Caco-2 (cell line): ENCODE results near the gene FPGS. TPM values are rescaled to one million over a fixed set of nuclear protein-coding genes. Genes with fewer than 3 reads are reported as not detected.

Experiments
- BruUV-seq: library from RNA; stranded (reverse); fragments of 400-500 nt; replicated peaks from 2 replicates; lab custom pipeline; 2021; lab: Mats Ljungman, UMichigan
- CTCF ChIA-PET: fragments of 300-600 bp; sonication (Branson Sonifier 250); formaldehyde crosslinking; loops from one replicate; lab custom pipeline; 2022; ENCODE audit warnings: antibody characterized with exemption; lab: Charles Lee
- POLR2A ChIA-PET: fragments of 300-600 bp; sonication (Branson Sonifier 250); formaldehyde crosslinking; loops from one replicate; lab custom pipeline; 2022; ENCODE audit warnings: antibody characterized with exemption; lab: Charles Lee
- DNase-seq, 2 experiments: peaks; one replicate each; pipeline versions ENCODE4 v3.0.0 to v3.0.0-alpha.2; 2020 to 2022
- H3K27me3 ChIP-seq: replicated peaks from 2 replicates; pipeline ENCODE4 v1.6.0; 2011; ENCODE audit warnings: low read length; ENCODE audit not compliant: control insufficient read depth, insufficient read depth
- H3K36me3 ChIP-seq: 2 replicates; pipeline ENCODE4 v1.5.1; 2011; ENCODE audit warnings: low read length; ENCODE audit not compliant: control insufficient read depth, insufficient read depth
- H3K4me1 ChIP-seq: fragments of 250-450 bp; sonication (Bioruptor Pico); 2 replicates; pipeline ENCODE4 v1.5.1; 2020; ENCODE audit warnings: mild to moderate bottlenecking
- H3K4me3 ChIP-seq: 2 replicates; pipeline ENCODE4 v1.5.1; 2011; ENCODE audit warnings: low read depth, mild to moderate bottlenecking, control low read depth, low read length
- H3K9me3 ChIP-seq: fragments of 250-450 bp; sonication (Bioruptor Pico); 2 replicates; pipeline ENCODE4 v1.5.1; 2020; ENCODE audit warnings: mild to moderate bottlenecking, moderate library complexity
- H3K27ac Mint-ChIP-seq: one replicate; pipeline ENCODE4 v1.8.0; 2022; ENCODE audit warnings: mixed read lengths; ENCODE audit not compliant: unreplicated experiment
- H3K27me3 Mint-ChIP-seq: one replicate; pipeline ENCODE4 v1.8.0; 2022; ENCODE audit warnings: mixed read lengths; ENCODE audit not compliant: insufficient read depth, unreplicated experiment
- H3K36me3 Mint-ChIP-seq: one replicate; pipeline ENCODE4 v1.8.0; 2022; ENCODE audit warnings: mild to moderate bottlenecking, mixed read lengths; ENCODE audit not compliant: insufficient read depth, unreplicated experiment
- H3K4me1 Mint-ChIP-seq: one replicate; pipeline ENCODE4 v1.8.0; 2022; ENCODE audit warnings: low read depth, mixed read lengths; ENCODE audit not compliant: unreplicated experiment
- H3K4me3 Mint-ChIP-seq: one replicate; pipeline ENCODE4 v1.8.0; 2022; ENCODE audit warnings: mild to moderate bottlenecking, moderate library complexity, mixed read lengths; ENCODE audit not compliant: unreplicated experiment
- H3K9me3 Mint-ChIP-seq: one replicate; pipeline ENCODE4 v1.8.0; 2022; ENCODE audit warnings: mixed read lengths; ENCODE audit not compliant: unreplicated experiment
- CTCF ChIP-seq, 2 experiments: fragments of 200-600 bp in 1 of 2; IDR thresholded peaks; 1 replicate in 1 of 2; 2 replicates in 1 of 2; pipeline versions ENCODE4 v1.5.1 to v1.8.0; 2011 to 2022; ENCODE audit warnings: antibody characterized with exemption in 1 of 2, control low read depth in 1 of 2, inconsistent platforms in 1 of 2, low read depth in 1 of 2, low read length in 1 of 2, mild to moderate bottlenecking in 1 of 2, moderate library complexity in 1 of 2; ENCODE audit not compliant: insufficient read depth in 1 of 2, severe bottlenecking in 1 of 2, unreplicated experiment in 1 of 2
- intact Hi-C: fragments of 100-400 bp; cut with micrococcal nuclease; formaldehyde crosslinking; loops from one replicate; pipeline ENCODE4 v1.10.0; 2022; ENCODE audit not compliant: unreplicated experiment
- total RNA-seq: library from RNA; stranded (reverse); gene quantifications from 2 replicates; pipeline ENCODE4 v1.2.3, GENCODE V29; 2022

Gene FPGS
- total RNA-seq, 1 experiment from 2014 or later = 54.4 TPM

GRCh38 chr9:127793093-127793708, 9.5 kb upstream of the FPGS start:
- Histone ChIP-seq H3K9me3 (no peaks in the 10 kb centered on the region), H3K36me3 (peaks cover 8% of the 10 kb centered on the region), H3K4me1 (peaks cover 6% of the 10 kb centered on the region), H3K4me3 (no peak overlapping the region), H3K27me3 (no peaks in the 10 kb centered on the region)
- H3K4me3 Mint-ChIP-seq = no peak overlapping the region
- CTCF ChIA-PET = interaction anchor here (0.5 to 1.0 kb wide), 3 partner anchors 59 to 252 kb away, joined by 3 to 5 read pairs (median 3); partner anchors contain the start of gene TOR2A
- no peak for TF ChIP-seq CTCF (IDR thresholded peaks at IDR 0.05; ENCODE audit: insufficient read depth in 1 of 2, low read depth in 1 of 2, low read length in 1 of 2, severe bottlenecking in 1 of 2, unreplicated experiment in 1 of 2)
- DNase-seq = no peak
- H3K9me3 Mint-ChIP-seq = no peaks in the 10 kb centered on the region
- peaks cover 83% of the 10 kb centered on the region for H3K36me3 Mint-ChIP-seq
- BruUV-seq = no TSS peak
- no peaks in the 10 kb centered on the region for H3K27me3 Mint-ChIP-seq
- H3K4me1 Mint-ChIP-seq = peaks cover under 1% of the 10 kb centered on the region
- POLR2A ChIA-PET = interaction anchor here (0.5 to 1.4 kb wide), 4 partner anchors 9 to 185 kb away, joined by 3 to 7 read pairs (median 5); no protein-coding TSS in a partner anchor
- no peak overlapping the region for H3K27ac Mint-ChIP-seq
- intact Hi-C loops = no loop called here

- H3K36me3 Mint-ChIP-seq = peaks cover 73% of the 10 kb centered on the region
- TF ChIP-seq CTCF (IDR thresholded peaks at IDR 0.05; ENCODE audit: insufficient read depth in 1 of 2, low read depth in 1 of 2, low read length in 1 of 2, severe bottlenecking in 1 of 2, unreplicated experiment in 1 of 2) = no peak
- H3K9me3 Mint-ChIP-seq = no peaks in the 10 kb centered on the region
- H3K27me3 ChIP-seq = no peaks in the 10 kb centered on the region
- intact Hi-C loops = no loop called here
- no peaks in the 10 kb centered on the region for H3K27me3 Mint-ChIP-seq
- CTCF ChIA-PET = no interaction called here
- H3K27ac Mint-ChIP-seq = no peak overlapping the region
- DNase-seq = no peak
- peaks cover 3% of the 10 kb centered on the region for H3K36me3 ChIP-seq
- H3K4me1 ChIP-seq = peaks cover 16% of the 10 kb centered on the region
- no peaks in the 10 kb centered on the region for H3K9me3 ChIP-seq
- POLR2A ChIA-PET = no interaction called here
- peaks cover 7% of the 10 kb centered on the region for H3K4me1 Mint-ChIP-seq
- no peak overlapping the region for H3K4me3 ChIP-seq
- H3K4me3 Mint-ChIP-seq = no peak overlapping the region
- BruUV-seq = no TSS peak
These were observed 8.5 kb upstream of the FPGS start for GRCh38 chr9:127794001-127794791.

- DNase-seq = no peak
- no peak for TF ChIP-seq CTCF (IDR thresholded peaks at IDR 0.05; ENCODE audit: insufficient read depth in 1 of 2, low read depth in 1 of 2, low read length in 1 of 2, severe bottlenecking in 1 of 2, unreplicated experiment in 1 of 2)
- peaks cover 20% of the 10 kb centered on the region for H3K4me1 ChIP-seq
- no peak overlapping the region for H3K4me3 ChIP-seq
- intact Hi-C loops = no loop called here
- Mint-ChIP-seq H3K27ac (no peak overlapping the region), H3K27me3 (no peaks in the 10 kb centered on the region), H3K4me1 (peaks cover 12% of the 10 kb centered on the region), H3K4me3 (no peak overlapping the region), H3K36me3 (peaks cover 57% of the 10 kb centered on the region), H3K9me3 (no peaks in the 10 kb centered on the region)
- peaks cover 2% of the 10 kb centered on the region for H3K36me3 ChIP-seq
- ChIA-PET POLR2A (no interaction called here), CTCF (no interaction called here)
- BruUV-seq = no TSS peak
- no peaks in the 10 kb centered on the region for H3K9me3 ChIP-seq
- no peaks in the 10 kb centered on the region for H3K27me3 ChIP-seq
These were observed 6.4 kb upstream of the FPGS start for GRCh38 chr9:127796225-127796813.
